DMS153 (cell line): ENCODE data around the gene NOD1.

Experiments used
- DNase-seq: peaks from one replicate; lab custom pipeline; 2025; lab: John Stamatoyannopoulos, UW

The NOD1 gene

DNA sequence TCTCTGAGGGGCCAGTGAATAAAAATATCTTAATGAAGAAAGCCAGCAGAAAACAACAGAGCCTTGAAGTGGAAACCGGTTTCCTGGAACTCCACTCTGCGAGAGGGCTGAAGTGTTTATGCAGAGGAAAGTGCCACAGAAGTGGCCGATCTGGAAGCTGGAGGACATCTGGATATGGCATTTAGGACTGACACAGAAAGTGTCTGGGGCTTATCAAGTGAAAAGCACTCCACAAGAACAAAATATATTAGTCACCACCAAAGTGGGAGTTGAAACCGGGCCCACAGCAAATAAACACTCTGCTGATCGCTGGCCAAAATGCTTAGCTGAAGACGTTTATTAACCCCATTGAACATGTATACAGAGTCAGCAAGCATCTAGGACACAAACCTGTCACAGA, 7.8 kb downstream of the NOD1 start:
- DNase-seq = peak; percentile 94

DNA sequence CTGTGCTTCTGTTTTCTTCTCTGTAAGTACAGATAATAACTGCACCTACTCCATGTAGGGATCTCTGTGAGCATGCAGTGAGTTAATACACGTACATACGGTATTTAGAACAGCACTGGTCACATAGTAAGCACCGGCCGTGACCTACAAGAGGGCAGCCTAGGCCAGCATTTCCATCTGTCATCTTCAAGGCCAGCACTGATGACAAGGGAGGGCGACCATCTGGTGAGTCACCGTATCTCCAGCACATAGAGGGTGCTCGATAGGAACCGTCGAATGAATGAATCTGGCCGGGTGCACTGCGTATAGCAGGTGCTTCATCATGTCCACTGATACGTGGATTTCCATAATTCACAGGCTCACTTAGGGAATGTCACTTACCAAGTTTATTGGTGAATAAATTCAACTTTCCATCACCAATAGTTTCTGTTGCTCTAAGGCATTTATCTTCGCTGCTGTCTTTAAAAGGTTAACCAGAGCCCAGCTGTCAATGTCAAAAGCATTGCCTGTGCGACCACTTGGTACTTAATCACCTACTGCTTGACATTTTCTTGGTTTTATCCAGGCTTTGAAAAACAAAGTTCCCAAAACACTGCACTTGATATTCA, 8.3 kb downstream of the NOD1 start:
- DNase-seq = peak; percentile 50

DNA sequence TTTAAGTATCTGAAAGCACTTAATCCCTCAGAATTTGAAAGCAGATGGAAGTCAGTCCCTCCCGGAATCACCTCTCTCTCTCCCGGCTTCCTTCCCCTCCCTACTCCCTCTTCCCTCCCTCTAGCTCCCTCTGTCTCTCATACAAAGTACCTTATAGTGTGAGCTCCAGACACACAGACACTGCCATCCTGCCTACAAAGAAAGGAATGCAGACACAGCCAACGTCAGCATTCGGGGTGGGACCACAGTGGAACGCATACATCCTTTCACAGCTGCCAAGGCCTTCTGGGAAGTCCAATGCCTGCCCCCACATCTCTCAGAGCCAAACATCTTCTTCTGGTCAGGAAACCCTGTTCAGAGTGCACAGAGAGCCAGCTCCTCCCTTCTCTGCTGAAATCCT, 9.3 kb downstream of the NOD1 start:
- peak; percentile 64 for DNase-seq

DNA sequence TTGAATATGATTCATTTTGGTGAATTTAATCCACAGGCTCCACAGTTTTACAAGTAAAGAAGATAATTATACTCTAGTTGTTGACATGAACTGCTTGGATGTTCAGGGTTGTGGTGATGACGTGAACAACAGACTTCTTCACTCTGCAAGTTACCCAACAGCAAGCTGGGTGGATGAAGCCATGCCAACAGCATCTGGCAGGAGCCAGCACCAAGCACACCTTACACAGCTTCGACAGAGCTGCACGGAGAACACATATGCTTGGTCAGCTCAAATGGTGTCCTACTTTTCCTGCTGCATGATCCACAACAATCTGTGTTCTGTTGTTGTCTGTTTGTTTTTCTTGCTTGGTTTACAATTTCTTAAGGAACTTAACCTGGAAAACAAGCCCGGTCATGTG, 9.8 kb downstream of the NOD1 start:
- DNase-seq = no peak

DNA sequence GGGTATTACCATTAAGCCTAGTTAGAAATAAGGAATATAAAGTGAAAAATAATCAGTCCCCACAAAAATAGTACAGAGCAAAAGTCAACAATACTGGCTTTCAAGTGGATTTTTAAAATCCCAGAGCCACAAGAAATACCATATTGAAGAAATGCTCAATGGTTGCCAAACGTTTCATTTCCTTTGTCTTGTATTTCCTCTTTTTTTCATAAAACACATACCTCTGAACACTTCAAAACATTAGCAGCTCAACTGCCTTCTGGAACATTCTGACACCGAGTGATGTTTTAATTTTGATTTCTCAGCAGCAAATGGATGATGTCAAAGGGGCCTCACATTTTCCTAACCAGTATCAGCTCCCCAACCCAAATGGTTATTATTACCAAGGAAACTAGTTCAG, 10.5 kb downstream of the NOD1 start:
- DNase-seq = no peak

DNA sequence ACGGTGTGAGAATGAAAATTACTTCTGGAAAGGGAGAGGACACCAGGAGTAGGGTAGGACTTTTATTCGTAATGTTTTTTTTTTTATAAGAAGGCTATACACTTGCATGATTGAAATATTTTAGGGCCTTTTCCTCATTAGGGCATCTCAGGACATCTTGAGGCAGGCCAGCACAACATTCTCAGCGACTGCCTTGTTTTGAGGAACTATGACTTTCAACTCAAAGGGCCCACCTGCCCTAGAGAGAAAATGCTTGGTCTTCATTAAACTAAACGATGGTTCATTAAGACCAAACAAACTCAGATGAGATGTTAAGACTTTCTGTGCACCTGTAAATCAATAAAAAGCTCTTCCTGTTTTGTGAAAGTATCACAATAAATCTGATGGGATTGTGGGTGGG, 11.3 kb downstream of the NOD1 start:
- no peak for DNase-seq

DNA sequence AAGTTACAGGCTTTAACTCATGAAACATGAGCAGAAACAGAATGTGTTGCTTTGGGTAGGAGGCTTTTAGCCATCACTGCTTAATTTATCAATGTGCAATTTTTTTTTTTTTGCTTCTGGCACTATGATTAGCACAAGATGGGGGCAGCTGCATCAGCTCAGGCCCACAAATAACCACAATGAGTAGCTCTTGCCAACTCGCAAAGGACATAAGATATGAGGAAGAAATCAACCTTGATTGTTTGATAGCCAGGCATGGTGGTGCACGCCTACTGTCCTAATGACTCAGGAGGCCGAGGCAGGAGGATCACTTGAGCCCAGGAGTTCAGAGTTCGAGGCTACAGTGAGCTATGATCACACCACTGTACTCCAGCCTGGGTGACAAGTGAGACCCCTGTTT, 12.3 kb downstream of the NOD1 start:
- DNase-seq = no peak

DNA sequence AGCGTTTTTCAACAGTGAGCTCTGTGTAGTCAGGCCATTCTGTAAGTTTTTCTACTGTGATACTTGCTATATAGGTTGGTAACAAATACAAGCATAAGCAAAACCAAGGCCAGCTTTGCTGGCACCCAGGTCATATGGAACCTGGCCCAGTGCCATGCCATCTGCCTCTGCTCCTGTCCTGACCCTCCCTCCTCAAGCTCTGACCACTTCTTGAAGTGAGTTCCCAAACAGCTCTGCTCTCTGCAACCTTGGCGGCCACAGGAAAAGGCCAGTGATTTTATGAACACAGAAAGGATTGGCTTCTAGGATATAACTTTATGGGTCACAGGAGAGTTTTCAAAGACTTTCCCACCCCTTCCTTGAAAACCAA, 12.8 kb downstream of the NOD1 start:
- DNase-seq = no peak

DNA sequence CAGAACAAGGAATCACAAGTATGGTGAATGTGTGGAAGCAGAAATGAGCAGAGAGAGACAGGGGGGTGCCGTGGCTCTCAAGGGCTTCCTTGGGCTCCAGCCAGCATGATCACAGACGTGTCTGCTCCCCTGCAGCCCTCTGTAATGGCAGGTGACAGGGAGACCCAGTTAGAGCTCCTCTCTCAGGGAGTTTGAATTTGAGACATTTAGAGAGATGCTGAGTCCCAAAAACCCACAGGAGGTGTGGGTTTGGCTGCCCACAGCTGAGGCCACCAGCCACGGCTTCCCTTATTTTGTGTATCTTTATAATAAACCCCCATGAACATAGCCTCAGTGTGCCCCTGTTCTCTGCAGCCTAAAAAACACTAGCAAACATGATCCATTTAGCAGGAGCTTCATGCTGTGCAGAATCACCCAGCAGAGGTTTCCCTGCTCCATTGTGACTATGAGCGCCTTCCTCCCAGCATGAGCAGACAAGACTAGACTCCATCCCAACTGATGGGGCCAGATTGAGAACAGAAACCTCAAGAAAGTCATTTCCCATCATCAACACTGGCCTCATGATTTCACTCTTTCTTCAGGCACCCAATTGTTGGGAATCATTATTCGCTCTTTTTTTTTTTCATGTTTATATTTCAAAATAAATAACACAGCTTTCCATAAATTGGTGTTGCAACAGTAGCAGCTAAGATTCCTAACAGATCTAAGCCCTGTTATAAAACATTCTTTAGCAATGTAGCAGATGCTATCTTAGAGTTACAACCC, 13.4 kb downstream of the NOD1 start:
- DNase-seq = no peak

DNA sequence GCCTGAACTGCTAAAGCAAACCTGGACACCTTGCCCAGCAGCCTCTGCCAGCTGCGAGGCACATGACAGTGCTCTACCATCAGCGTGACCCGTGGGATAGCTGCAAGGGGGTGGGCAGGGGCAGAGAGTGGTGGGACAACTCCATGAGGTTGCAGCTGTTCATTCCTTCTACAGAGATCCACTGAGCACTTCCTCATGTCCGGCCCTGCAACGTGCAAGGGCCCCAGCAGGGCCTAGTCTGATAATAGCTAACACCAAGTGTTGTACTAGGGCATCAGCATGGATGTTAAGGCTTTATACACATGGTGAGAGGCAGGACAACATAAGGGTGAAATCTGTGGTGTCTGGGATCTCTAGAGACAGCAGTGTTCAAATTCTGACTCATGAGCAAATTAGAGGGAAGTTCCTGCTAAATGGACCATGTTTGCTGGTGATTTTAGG, 14.3 kb downstream of the NOD1 start:
- no peak for DNase-seq

DNA sequence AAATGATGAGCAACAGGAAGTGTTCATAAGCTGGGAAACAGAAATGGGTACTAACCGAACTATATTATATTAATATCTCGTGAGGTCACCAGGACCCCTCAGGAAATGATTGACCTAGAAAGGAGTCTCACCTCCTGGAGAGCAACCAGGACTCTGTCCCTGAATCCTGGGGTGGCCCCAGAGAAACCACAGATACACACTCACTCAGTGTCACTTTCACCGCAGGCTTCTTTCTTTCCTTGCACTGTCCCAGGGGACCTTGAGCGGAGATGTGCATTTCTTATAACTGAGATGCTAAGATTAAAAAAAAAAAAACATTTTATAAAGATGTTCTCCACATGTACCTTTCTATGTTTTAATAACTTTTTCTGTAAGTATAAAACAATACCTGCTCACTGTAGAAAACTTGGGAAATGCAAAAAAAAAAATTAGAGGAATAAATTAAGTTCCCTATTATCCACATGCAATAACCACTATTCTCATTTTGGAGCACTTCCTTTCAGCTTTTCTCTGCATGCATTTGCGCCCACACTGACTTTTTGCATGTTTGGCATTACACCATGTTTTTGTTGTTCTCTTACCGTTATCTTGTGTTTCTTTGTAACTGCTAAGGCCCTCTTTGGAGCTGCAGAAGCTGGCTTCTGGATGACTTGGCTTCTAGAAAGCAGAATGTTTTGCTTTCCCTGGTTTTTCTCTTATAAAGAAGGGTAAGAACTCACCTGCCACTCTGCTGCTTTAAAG, 15.0 kb downstream of the NOD1 start:
- no peak for DNase-seq

DNA sequence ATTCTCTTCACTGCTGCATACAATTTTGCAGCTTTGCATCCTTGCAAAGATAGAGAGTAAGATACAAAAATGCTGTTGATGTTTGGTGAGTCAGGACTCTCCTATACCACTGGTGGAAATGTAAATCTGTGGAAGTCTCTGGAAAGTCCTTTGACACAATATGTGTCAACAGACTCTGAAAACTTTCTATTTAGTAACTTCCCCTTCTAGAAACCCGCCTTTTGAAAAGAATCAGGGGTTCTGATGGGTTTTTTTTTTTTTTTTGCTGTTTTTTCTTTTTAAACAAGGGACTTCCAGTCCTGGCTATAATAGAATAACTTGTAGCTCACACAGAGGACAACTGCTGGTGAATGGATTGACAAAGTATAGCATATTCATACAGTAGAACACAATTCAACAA, 16.4 kb downstream of the NOD1 start:
- no peak for DNase-seq

DNA sequence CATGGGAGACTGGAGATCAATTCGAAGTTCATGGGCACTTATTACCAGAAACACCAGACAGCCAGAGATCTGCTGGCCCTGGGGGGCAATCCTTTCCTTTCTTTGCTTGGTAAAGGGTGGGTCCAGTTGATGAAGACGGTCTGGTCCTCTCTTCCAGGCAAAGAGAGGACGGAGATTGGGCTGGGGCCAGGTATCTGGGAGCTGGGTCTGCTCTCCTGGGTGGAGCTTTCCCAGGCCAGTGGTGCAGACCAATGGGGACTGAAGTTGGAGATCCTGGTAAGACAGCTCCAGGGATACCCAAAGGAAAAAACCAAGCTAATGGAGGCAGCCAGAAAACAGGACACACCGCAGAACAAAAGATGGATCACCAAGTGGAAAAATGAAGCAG, 18.3 kb downstream of the NOD1 start:
- DNase-seq = no peak

DNA sequence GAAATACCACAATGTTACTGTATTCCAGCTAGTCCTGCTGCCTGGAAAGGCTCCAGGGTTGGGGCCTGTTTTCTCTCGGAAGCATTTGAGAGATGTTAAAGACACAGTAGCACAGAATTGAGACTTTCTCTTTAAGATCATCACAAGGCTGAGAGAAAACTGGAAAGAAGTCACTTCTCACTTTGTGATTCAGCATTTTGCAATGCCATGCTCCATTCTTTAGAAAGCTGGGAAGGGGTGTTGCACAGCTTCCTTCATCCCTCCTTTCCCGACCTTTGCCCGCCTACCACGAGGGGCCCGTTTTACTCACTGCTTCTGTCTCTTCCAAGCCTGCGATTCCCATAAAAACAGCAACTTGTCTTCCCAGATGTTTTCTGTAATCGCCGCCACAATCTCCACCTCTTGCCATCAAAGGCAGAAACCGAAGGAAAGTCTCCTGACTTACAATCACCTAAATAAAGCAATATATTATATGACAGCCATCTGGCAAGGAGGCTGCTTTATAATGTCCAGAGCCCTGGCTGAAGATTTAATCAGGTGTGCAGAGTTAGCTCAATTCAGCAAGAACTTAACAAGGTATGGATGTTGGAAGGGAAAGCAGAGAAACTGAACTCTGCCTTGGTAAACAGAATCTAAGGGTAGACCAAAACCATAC, 18.9 kb downstream of the NOD1 start:
- DNase-seq = no peak

DNA sequence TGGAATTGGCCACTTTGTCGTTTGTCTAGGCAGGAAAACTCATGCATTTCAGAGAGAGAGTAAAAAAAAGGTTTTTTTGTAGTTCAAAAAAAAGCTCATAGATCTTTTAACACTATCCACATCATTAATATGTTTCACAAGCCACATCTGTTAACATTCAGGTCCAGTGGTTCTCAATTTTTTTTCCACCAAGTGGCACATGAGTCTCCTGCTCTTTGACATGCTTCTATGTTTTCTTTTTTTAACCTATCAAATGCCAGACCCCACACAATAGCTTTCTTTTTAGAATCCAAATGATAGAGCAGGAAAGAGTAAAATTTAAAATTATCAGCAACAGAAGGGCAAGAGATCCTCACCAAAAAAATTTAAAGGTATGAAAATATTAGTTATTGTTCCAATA, 20.3 kb downstream of the NOD1 start:
- DNase-seq = no peak

DNA sequence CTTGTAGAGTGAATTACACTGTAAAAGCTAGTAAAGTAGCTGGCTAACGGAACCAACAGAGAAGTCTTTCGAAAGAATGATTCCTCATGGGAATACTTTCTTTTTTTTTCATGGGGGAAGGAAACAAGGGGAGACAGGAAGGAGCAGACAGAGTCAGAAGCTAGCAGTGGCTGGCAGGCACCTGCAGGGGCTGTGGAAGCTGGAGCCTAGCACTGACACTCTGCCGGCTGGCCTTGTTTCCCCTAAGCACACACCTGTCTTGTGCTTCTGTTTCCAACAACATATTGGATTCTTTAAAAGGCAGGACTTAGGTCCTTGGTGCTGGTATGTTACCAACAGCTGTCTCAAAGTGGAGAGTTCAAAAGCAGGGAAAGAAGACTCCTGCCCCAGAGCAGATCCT, 24.7 kb downstream of the NOD1 start:
- no peak for DNase-seq

DNA sequence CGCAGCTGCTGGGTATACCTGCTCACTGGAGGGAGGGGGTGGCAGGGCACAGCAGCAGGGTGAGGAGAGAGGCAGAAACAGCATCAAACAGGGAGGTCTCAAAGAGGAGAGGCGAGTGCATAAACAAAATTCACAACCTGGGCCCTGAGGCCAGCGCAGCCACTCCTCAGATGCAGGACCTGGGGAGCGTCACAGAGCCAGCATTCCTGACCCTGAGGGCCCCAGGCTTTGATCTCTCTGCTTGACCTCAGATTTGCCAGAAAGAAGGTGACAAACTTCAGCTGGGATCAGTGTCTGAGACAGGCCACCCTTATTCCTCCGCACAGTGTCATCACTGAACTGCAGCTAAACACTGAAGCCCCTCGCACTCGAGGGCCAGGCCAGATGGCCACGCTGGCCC, 25.6 kb downstream of the NOD1 start:
- DNase-seq = no peak

DNA sequence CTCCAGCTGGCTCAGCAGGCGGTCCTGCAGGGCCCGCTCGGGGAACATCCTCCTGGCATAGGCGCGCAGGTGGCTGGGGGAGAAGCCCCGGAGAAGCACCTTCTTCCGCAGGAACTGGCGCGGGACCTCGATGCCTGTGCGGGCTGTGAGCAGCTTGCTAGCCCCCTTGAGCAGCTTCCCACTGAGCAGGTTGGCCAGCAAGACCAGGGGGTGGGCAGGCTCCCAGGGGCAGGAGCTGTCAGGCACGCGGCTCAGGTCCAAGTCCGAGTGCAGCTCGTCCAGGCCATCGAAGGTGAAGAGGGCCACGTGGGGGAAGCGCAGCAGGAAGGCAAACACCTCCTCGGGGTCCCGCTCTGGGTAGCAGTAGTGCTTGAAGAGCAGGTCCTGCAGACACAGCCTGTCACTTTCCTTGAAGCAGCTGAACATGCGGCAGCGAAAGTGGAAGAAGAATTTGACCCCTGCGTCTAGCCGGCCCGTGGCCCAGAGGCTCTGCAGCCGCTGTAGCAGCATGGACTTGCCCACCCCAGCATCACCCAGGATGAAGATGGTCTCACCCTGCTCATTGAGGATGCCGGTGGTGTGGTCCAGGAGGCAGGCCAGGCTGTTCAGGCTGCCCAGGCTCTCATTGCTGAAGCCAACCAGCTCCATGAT, 26.2 kb downstream of the NOD1 start:
- no peak for DNase-seq

DNA sequence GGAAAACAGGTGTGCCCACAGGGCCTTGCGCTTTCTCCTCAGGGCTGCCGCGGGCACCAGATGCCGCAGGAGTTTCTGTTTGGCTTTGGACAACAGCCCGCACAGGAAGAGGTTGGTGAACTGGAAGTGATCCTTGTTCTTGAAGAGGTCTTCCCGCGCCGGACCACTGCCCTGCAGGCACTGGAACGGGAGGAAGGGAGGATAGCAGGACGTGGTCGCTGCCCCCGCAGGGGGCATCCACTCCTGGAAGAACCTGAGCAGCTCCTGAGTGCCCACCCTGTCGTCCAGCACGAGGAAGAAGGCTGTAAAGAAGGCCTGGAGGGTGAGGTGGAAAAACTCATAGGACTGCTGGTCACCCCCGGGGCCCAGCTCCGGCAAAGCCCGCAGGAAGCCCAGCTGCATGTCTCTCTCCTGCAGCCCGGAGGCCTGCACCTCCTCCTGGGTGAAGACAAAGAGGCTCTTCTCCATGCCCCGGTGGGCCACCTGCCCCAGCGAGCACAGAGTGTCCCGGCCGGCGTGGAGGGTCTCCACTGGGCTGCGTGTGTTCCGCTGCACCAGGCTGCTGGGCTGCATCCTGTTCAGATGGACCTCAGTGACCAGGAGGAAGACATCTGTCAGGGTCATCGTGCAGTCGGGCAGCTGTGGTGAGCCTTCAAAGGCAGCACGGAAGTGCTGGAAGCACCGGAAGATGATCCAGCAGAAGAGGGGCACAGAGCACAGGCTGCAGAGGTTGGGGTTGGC, 26.9 kb downstream of the NOD1 start:
- no peak for DNase-seq

DNA sequence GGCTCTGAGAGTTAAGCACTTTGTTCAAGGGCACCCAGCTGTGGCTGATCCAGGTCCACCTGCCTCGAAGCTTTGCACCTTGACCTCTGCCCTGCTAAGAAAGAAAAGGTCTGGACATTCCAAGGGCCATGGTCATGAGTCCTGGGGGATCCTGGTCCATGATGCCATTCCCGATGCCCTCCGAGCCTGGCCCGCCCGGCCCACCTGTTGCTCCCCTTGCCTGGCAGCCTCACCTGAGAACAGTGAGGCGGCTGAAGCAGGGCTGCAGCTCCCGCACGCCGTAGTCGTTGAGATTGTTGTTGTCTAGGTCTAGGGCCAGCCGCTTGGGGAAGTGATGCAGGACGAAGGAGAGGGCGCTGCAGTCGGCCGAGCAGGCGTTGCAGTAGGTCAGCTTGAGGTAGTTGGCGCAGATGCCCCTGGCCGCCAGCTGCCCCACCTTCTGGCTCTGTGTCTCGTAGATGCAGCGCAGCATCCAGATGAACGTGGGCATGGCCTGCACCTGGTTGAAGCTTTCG, 27.5 kb downstream of the NOD1 start:
- no peak for DNase-seq

DNA sequence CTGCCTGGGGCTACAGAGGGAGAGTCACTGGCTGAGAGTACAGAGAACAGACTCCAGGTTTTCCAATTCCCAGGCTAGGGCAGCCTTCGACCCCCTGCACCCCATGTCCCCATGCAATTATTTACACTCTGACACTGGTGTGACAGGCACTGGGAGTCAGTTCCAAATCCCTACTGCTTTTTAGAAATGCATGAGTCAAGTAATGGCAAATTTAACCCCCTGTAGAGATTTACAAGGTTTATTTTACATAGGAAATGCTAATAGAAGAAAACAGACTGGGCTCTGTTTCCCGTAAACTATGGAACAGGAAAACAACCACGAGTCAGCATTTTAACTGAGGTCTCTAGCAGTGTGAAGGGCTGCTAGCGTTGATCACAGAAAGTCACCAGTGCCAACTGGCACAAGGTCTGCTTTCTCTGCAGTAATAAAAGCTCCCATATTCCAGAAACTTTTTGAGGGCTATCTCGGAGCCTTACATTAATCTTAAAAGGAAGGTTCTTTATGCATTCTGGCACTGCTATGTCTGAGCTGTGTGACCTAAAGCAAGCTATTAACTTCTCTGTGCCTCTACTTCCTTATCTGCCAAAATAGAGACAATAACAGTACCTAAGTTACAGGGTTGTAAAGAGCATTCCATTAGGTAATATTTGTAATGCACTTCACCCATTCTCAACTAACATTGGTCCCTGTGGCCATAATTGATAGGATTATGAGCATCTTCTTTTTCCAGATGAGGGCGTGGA, 28.2 kb downstream of the NOD1 start:
- no peak for DNase-seq
